HG02943 (cell line): Measurements from ENCODE around the gene KCNQ4.
A peak's percentile ranks its signal among the peaks of the same experiment; 100 is the strongest.

Experiments used
- ATAC-seq: cut with Tn5 transposase; IDR thresholded peaks from one replicate; pipeline ENCODE4 v1.9.1; 2021; ENCODE audit warnings: mild to moderate bottlenecking, low read depth, moderate library complexity; ENCODE audit not compliant: unreplicated experiment

The KCNQ4 gene

GRCh38 chr1:40818264-40818961 lies 34.8 kb downstream of the KCNQ4 start:
- ATAC-seq: peak; percentile 88

DNA sequence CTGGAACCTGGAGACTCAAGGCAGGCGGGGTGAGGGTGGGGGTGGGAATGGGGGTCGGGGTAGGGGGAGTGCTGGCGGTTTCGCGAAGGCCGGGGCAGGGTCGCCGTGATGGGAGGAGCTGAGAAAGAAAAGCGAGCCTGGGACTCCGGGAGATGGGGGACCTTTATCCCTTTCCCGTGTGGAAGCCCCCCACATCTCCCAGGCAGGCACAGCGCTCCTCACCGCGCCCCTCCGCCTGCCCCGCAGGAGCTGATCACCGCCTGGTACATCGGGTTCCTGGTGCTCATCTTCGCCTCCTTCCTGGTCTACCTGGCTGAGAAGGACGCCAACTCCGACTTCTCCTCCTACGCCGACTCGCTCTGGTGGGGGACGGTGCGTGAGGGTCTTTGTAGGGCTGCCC lies 35.5 kb downstream of the KCNQ4 start:
- no peak for ATAC-seq

GRCh38 chr1:40820251-40820797 lies 36.7 kb downstream of the KCNQ4 start:
- ATAC-seq: no peak

GRCh38 chr1:40820911-40821693 lies 37.5 kb downstream of the KCNQ4 start:
- no peak for ATAC-seq

DNA sequence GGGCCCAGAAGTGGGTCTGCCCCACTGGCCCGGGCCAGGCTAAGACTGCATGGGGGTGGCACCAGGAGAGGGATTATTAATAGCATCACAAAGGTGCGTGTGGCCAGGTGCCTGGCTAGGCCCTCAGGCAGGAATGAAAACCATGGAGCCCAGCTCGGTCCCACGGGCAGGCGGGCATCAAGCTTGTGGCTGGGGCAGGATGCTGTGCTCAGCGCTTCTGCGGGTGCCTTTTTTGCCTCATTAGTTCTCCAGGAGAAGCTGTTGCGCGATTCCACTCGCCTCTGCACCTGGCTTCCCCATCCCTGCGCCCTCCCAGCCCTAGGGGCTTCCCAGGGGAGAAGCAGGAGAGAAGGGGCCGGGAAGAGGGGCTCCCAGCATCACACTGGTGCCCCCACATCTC lies 39.3 kb downstream of the KCNQ4 start:
- ATAC-seq: no peak

GRCh38 chr1:40823345-40823744 lies 39.8 kb downstream of the KCNQ4 start:
- no peak for ATAC-seq

DNA sequence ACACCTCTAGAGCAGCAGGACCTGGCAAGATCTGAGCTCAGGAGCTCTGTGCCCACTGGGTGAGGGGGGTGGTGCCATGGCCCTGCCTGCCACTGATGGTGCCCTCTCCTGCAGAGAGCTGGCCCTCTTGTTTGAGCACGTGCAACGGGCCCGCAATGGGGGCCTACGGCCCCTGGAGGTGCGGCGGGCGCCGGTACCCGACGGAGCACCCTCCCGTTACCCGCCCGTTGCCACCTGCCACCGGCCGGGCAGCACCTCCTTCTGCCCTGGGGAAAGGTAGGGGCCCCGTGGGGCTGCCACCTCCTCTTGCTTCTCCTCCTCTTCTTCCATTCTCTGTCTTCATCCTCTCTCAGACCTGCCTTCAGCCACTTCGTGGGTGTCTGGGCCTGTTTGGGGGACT lies 40.4 kb downstream of the KCNQ4 start:
- ATAC-seq: no peak

DNA sequence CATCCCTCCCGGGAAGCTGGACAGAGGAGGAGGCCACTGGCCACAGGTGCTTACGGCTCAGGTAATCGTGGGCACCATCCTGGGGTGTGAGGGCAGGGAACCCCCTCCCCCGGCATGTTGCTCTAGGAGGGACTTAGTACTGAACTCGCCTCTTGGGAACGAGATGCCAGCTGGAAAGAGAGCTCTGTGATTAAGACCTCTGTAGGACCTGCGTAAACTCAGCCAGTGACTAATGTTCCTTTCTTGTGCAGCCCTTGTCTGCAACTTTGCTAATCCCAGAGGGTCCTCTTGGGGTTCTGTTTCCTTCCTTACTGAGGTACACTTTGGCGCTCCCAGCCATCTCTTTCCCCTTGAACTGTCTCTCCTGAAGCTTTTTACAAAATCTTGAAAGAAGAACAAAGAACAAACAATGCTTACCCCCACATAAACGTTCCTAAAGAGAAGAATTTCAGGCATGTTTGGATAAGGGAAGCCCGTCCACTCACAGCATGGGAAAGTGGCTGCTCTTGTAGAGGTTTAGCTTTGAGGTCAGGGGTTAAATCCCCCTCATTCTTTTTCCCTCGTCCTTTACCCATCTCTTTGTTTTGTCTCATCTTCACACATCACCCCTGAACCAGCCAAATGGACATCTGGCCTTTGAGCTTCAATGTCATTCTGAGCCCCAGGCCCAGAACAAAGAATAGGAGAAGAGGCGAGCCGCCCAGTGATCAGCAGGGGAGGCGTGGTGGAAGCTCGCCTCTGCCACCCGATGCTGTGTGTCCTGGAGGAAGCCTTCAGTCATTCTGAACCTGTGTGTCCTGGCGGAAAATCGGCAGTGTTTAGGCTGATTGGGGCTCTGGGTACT lies 41.2 kb downstream of the KCNQ4 start:
- ATAC-seq: no peak

DNA sequence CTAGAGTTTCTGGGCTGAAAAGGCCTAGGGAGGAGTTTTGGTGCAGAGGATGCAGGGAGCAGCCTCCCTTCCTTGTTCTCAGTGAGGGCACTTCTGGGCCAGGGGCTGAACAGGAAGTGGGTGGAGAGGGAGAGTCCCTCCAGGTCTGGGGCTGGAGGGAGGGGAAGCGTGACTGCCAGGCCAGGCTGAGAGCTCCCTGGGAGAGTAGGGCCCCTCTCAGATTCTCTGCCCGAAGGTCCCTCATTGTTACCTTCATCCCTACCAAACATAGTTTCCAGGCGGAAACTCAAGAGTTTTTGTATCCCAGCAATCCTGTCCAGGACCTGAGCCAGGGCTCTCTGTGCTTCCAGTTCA lies 41.8 kb downstream of the KCNQ4 start:
- ATAC-seq: no peak

DNA sequence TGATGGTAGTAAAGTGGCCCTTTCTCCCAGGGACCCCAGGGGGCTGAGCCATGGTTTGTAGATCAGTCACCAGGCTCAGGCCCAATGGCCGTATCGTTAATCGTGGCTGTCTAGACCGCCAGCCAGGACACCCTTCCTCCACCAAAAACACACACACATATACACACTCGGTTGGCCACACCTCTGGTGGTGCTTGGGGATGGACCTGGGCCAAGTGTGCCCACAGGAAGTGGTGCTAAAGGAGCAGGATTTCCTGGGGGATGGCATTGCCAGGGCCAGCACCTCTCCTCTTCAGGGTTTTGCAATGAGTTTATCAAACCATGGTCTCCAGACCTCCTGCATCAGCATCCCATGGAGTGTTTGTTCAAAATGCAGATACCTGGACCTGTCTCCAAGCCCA lies 42.4 kb downstream of the KCNQ4 start:
- ATAC-seq: no peak

DNA sequence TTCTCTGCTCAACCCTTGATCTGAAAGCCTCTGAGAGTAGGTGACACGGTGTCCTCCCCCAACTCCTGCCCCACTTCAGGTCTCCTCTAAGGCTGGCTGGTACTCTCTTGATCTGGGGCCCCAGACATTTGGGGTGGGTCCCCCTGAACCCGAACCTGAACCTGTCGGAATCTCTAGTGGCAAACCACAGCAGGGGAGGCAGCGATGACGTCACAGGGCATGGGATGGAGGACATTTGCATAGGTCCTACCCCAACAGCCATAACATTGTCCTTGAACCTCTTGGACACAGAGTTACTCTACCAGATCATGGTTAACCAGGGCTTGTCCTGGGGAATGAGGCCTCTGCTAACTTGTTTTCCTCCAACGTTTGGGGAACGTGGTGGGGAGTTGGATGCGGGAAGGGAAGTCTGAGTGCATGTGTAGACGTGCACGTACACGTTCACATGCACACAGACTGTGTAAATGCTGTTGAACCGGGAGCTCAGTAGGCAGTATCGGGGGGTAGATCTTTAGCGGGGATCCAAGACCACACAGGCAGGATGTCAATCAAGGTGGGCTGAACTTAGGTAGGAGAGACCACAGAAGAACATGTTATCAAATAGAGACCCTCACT lies 46.2 kb downstream of the KCNQ4 start:
- no peak for ATAC-seq

DNA sequence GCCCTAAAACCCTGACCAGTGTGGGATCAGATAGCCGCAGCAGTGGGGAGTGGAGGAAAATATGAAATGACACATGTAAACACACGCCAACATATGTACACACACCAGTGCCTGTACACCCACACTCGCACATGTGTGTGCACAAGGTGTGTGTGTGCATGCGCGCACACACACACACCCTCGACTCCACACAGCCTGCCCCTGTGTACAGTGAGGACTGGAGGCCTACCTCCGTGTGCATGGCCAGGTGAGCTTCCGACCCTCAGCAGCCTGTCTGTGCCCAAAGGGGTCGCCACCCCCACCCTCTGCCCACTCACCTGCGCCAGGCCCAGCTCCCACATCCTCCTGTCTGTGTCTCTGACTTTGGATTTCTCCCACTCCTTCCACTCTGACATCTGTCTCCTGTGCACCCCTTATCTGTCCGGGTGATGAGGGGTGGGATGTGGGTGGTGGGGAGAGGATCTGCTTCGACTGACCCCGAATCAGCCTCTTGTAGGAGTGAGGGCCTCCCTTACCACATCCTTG lies 46.9 kb downstream of the KCNQ4 start:
- no peak for ATAC-seq

DNA sequence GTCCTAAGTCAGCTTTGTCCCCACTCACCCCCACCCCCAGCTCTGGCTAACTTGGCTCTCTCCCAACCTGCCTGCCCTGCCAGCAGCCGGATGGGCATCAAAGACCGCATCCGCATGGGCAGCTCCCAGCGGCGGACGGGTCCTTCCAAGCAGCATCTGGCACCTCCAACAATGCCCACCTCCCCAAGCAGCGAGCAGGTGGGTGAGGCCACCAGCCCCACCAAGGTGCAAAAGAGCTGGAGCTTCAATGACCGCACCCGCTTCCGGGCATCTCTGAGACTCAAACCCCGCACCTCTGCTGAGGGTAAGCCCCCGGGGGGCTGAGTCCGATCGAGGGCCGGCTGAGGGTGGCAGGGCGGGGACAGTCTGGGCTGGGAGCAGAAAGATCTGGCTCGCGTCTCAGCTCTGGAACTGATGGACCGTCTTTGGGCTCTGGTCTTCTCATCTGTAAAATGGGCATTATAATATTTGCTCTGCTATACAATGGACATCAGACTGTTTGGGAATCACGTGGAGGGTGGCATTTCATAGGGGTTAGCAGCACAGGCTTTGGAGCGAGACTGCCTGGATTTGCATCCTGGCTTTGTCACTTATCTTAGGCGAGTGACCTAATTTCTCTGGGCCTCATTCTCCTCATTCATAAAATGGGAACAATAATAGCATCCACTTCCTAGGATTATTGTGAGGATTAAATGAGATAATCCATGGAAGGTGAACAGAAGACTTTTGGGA lies 47.6 kb downstream of the KCNQ4 start:
- ATAC-seq: no peak

DNA sequence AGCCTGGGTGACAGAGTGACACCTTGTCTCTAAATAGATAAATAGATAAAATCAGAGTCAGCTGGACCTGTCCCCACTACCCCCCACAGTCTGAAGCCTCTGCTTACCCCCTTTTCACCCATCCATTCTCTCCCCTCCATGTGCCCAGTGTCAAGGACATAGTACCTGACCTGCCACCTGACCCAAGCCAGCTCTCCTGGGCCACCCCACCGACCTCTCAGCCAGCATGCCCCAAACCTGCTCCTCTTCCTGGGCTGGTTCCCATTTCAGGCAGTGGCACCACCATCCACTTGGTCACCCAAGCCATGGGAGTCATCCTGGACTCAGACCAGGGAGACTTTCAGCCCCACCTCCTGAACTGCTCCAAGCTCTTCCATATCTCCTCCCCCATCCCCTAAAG lies 50.4 kb downstream of the KCNQ4 start:
- no peak for ATAC-seq

DNA sequence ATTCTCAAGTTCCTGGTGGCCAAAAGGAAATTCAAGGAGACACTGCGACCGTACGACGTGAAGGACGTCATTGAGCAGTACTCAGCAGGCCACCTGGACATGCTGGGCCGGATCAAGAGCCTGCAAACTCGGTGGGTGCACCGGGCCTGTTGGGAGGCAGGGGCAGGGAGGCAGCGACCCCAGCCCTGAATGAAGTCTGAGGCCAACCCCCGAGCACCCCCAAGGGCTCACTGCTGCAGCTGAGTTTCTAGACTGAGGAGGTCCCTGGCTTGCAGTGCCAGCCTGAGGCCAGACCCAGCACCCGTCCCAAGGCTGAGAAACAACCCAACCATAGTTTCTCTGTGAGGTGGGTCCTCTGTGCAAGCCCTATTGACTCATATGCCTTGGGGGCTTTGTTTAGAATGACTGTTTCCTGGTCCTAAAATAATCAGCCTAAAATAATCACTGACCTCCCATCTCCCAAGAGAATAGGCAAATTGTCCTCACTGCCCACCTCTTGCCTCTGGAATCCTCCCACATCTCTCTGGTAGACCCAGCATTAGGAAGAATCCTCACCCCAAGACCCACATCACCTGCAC lies 51.5 kb downstream of the KCNQ4 start:
- no peak for ATAC-seq

DNA sequence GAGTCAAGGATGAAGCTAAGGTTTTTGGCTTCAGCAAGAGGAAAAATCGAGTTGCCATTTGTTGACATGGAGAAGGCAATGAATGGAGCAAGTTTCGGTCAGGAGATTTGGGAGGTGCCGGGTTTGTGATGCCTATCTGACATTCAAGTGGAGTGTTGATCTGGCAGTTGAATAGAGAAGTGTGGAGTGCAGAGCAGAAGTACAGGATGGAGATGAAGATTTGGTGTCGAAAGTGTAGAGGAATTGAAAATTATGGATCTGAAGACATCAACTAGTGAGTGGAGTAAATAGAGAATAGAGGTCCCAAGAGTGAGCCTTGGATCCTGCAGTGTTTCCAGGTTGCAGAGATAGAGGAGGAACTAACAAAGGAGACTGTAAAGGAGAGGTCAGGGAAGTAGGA lies 52.7 kb downstream of the KCNQ4 start:
- no peak for ATAC-seq

DNA sequence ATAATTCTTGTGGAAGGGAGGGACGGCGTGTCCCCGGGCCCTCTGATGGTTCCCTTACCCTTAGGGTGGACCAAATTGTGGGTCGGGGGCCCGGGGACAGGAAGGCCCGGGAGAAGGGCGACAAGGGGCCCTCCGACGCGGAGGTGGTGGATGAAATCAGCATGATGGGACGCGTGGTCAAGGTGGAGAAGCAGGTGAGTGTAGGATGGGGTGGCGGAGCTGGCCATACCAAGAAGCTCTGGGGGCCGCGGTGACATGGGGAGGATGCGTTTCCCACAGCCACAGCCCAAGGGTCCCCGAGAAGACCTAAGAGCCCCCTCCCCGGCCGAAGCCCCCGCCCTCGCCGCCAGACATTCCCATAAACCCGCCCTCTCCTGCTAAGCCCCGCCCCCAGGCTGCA lies 54.0 kb downstream of the KCNQ4 start:
- no peak for ATAC-seq

DNA sequence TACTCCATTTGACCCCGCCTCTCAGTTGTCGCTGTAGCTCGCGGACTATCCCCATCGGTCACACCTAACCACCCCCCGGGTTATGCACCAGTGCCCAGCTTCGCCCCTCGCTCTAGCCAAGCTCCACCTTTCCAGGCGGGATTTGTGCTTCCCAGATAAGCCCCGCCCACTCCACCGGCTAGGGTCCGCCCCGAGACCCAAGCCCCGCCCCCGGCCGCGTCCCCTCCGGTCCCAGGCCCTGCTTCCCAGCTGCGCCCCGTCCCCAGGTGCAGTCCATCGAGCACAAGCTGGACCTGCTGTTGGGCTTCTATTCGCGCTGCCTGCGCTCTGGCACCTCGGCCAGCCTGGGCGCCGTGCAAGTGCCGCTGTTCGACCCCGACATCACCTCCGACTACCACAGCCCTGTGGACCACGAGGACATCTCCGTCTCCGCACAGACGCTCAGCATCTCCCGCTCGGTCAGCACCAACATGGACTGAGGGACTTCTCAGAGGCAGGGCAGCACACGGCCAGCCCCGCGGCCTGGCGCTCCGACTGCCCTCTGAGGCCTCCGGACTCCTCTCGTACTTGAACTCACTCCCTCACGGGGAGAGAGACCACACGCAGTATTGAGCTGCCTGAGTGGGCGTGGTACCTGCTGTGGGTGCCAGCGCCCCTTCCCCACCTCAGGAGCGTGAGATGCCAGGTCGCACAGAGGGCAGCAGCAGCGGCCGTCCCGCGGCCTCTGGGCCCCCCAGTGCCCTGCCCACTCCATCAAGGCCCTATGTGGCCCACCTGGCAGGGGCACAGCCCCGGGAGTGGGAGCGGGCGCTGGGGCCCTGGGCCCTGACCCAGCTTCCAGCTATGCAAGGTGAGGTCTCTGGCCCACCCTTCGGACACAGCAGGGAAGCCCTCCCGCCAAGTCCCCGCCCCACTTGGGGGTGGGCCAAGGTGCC lies 54.7 kb downstream of the KCNQ4 start:
- no peak for ATAC-seq
